ENCODE measurements around the gene MGAT5.

MGAT5 gene

GRCh38 chr2:134341476-134341875, 87.6 kb downstream of the MGAT5 start:
- no peak for DNase-seq (ENCODE audit: low spot score)
- TF ChIP-seq CTCF (IDR thresholded peaks at IDR 0.05; ENCODE audit: extremely low read depth, missing control alignments), result no peak

GRCh38 chr2:134344954-134345697, 91.3 kb downstream of the MGAT5 start:
- TF ChIP-seq CTCF (IDR thresholded peaks at IDR 0.05; ENCODE audit: extremely low read depth, missing control alignments), result no peak
- DNase-seq (ENCODE audit: low spot score), result no peak

GRCh38 chr2:134346141-134346540, 92.3 kb downstream of the MGAT5 start:
- no peak for TF ChIP-seq CTCF (IDR thresholded peaks at IDR 0.05; ENCODE audit: extremely low read depth, missing control alignments)

GRCh38 chr2:134347756-134348155, 93.9 kb downstream of the MGAT5 start:
- no peak for DNase-seq (ENCODE audit: low spot score)
- no peak for TF ChIP-seq CTCF (IDR thresholded peaks at IDR 0.05; ENCODE audit: extremely low read depth, missing control alignments)

More at GRCh38 chr2:134346141-134346540, 92.3 kb downstream of the MGAT5 start:
- no peak for DNase-seq (ENCODE audit: low spot score)

GRCh38 chr2:134348239-134348638, 94.4 kb downstream of the MGAT5 start:
- TF ChIP-seq CTCF (IDR thresholded peaks at IDR 0.05; ENCODE audit: extremely low read depth, missing control alignments), result no peak
- no peak for DNase-seq (ENCODE audit: low spot score)

GRCh38 chr2:134348760-134349159, 94.9 kb downstream of the MGAT5 start:
- DNase-seq (ENCODE audit: low spot score), result no peak
- no peak for TF ChIP-seq CTCF (IDR thresholded peaks at IDR 0.05; ENCODE audit: extremely low read depth, missing control alignments)

- TF ChIP-seq CTCF (IDR thresholded peaks at IDR 0.05; ENCODE audit: extremely low read depth, missing control alignments), result no peak
- no peak for DNase-seq (ENCODE audit: low spot score)
Measured at GRCh38 chr2:134351016-134351415, 97.1 kb downstream of the MGAT5 start.

All from GM20000 (cell line).